ENCODE measurements around the gene KRT6A. TPM values are rescaled to one million over a fixed set of nuclear protein-coding genes. Genes with fewer than 3 reads are reported as not detected.

KRT6A gene
- total and polyA plus RNA-seq, 2 experiments from 2014 or later, result not detected

DNA sequence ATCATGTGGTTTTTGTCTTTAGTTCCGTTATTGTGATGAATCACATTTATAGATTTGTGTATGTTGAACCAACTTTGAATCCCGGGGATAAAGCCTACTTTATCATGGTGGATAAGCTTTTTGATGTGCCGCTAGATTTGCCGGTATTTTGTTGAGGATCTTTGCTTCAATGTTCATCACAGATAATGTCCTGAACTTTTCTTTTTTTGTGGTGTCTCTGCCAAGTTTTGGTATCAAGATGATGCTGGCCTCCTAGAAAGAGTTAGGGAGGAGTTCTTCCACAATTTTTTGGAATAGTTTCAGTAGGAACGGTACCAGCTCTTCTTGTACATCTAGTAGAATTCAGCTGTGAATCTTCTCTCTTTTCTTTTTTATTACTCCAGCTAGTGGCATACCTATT is 34.2 kb downstream of the KRT6A start:
- Histone ChIP-seq H3K9me2 (ENCODE audit: insufficient read depth) (no peaks in the 10 kb centered on the region), H3K9ac (no peak overlapping the region), H3K4me2 (ENCODE audit: unreplicated experiment) (no peak overlapping the region), H3K9me3 (ENCODE audit: low read depth) (no peaks in the 10 kb centered on the region), H3F3A (ENCODE audit: insufficient read depth) (no peaks in the 10 kb centered on the region), H3K27me3 (replicated peaks; ENCODE audit: insufficient read depth) (peaks cover 22% of the 10 kb centered on the region; the same call in 1 of the 2 replicates), H3K4me1 (ENCODE audit: insufficient read depth) (no peaks in the 10 kb centered on the region), H3K27ac (no peak overlapping the region), H4K20me1 (ENCODE audit: insufficient read depth) (no peaks in the 10 kb centered on the region), H3K36me3 (ENCODE audit: low read depth) (no peaks in the 10 kb centered on the region), H3K79me2 (ENCODE audit: insufficient read depth) (no peaks in the 10 kb centered on the region), H2AFZ (no peak overlapping the region), H3K4me3 (no peak overlapping the region)
- in situ Hi-C loops (cut with MboI), result no loop called here
- TF ChIP-seq EZH2 (IDR thresholded peaks at IDR 0.05; ENCODE audit: insufficient read depth, poor library complexity, severe bottlenecking) (no peak), EZH2phosphoT487 (IDR thresholded peaks at IDR 0.05; ENCODE audit: insufficient read depth, low read depth) (no peak)
- WGBS, 2 experiments (ENCODE audit: low coverage in 1 of 2, low lambda C conversion rate in 2 of 2, missing lambda C conversion rate in 2 of 2), result 64 to 67% methylated on average over 5 of the region's 5 CpGs
- DNase-seq, result no peak

DNA sequence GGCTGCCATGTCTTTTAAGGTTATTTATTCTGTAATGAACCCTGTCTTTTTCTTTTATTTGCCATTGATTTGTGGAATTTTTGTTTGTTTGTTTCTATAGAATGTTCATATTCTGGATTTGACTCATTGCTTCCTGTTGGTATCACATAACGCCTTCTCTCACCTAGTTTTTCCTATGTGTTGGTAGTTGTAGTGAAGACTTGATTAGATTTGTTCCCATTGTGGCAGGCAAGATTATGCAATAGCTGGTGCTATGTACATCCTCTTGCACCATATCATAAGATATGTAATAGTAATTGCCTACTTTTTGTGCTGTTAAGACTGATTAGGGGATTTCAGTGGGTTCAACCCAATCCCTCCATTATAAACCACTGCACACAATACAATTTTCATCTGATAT is 37.2 kb downstream of the KRT6A start:
- 80 to 91% methylated on average over 1 of the region's 1 CpG for WGBS, 2 experiments (ENCODE audit: low coverage in 1 of 2, low lambda C conversion rate in 2 of 2, missing lambda C conversion rate in 2 of 2)
- in situ Hi-C loops (cut with MboI), result no loop called here

DNA sequence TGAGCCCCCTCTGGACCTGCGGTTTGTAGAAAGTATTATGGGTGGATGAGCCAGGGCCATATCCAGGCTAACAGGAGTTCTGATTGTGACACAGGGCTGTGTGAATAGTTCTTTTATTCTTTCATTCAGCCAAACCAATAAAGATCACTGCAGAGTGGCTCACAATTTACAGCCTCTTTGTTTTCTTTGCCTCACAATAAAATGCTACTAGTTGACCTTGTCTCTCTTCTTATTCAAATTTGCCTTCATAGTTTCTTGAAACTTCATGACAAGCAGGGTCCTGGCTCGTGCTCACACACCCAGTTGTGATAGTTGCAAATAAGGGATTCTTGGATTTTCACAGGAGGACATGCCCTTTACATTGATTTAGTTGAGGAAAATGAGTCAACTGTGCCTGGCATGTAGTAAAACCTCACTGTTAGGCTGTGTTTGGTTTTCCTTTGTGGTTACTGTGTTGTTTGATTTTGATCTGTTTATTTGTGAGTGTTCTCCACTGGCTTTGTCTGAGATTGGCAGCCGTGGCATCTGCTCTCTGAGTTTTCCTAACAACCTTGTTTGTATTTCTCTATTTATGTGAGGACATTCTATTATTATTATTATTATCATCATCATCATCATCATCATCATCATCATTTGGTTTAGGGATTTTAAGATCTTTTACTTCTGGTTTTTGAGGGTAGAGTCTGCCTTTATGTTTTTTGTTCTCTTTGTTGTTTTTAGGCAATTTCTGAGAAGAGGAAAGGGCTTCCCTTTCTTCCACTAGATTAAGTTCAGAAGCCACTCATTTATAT is 38.5 kb downstream of the KRT6A start:
- no peak overlapping the region for H3K27ac ChIP-seq
- DNase-seq, result no peak

More for the DNA sequence above, 37.2 kb downstream of the KRT6A start:
- Histone ChIP-seq H3K9me3 (ENCODE audit: low read depth) (no peaks in the 10 kb centered on the region), H4K20me1 (ENCODE audit: insufficient read depth) (no peaks in the 10 kb centered on the region), H3K9ac (no peak overlapping the region), H3K79me2 (ENCODE audit: insufficient read depth) (no peaks in the 10 kb centered on the region), H3K36me3 (ENCODE audit: low read depth) (no peaks in the 10 kb centered on the region), H2AFZ (no peak overlapping the region), H3K9me2 (ENCODE audit: insufficient read depth) (no peaks in the 10 kb centered on the region), H3K4me1 (ENCODE audit: insufficient read depth) (no peaks in the 10 kb centered on the region), H3K27ac (no peak overlapping the region), H3K27me3 (replicated peaks; ENCODE audit: insufficient read depth) (0 out of 2 replicates have a peak, but pooled peaks cover under 1% of the 10 kb centered on the region), H3K4me3 (no peak overlapping the region), H3K4me2 (ENCODE audit: unreplicated experiment) (no peak overlapping the region), H3F3A (ENCODE audit: insufficient read depth) (no peaks in the 10 kb centered on the region)
- DNase-seq, result no peak
- no peak for TF ChIP-seq EZH2phosphoT487 (IDR thresholded peaks at IDR 0.05; ENCODE audit: insufficient read depth, low read depth)
- TF ChIP-seq EZH2 (IDR thresholded peaks at IDR 0.05; ENCODE audit: insufficient read depth, poor library complexity, severe bottlenecking), result no peak

DNA sequence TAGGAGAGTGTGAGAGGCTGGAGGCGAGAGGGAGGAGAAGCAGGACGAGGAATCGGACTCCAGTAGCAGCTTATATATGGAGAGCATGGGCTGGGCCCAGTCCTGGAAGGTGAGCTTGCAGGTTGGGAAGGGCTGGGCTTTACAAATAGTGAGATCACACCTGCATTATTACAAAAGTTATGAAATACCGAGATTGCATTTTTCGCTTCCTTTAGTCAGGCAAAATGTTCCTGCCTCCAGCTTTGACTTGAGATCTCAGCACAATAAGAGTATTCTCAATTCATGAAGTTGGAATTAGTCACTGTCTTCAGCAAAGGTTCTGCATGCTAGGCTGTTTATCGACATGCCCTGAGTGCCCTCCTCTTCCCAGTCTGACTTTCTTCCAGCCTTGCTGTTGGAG is 41.0 kb downstream of the KRT6A start, which contains the start of gene KRT6B:
TSS of gene KRT6B (minus strand) at position 46 of the 400 bp plus-strand sequence. CDS start 68 bp downstream, outside the sequence.
- H3K36me3 ChIP-seq (ENCODE audit: low read depth), result no peaks in the 10 kb centered on the region
- H3K79me2 ChIP-seq (ENCODE audit: insufficient read depth), result no peaks in the 10 kb centered on the region
- no peak within 1 kb of the TSS for H2AFZ ChIP-seq
- no peaks in the 10 kb centered on the region for H3K4me1 ChIP-seq (ENCODE audit: insufficient read depth)
- no peak for TF ChIP-seq EZH2 (IDR thresholded peaks at IDR 0.05; ENCODE audit: insufficient read depth, poor library complexity, severe bottlenecking)
- no peak for TF ChIP-seq EZH2phosphoT487 (IDR thresholded peaks at IDR 0.05; ENCODE audit: insufficient read depth, low read depth)
- in situ Hi-C loops (cut with MboI), result no loop called here
- H3K27me3 ChIP-seq (replicated peaks; ENCODE audit: insufficient read depth), result 0 out of 2 replicates have a peak, but pooled peaks cover 13% of the 10 kb centered on the region
- WGBS, 2 experiments (ENCODE audit: low coverage in 1 of 2, low lambda C conversion rate in 2 of 2, missing lambda C conversion rate in 2 of 2), result 80 to 91% methylated on average over 6 of the region's 6 CpGs
- no peak within 1 kb of the TSS for H3K4me3 ChIP-seq
- no peak for DNase-seq
- no peak within 1 kb of the TSS for H3K4me2 ChIP-seq (ENCODE audit: unreplicated experiment)
- H3K9me3 ChIP-seq (ENCODE audit: low read depth), result no peaks in the 10 kb centered on the region
- no peaks in the 10 kb centered on the region for H3F3A ChIP-seq (ENCODE audit: insufficient read depth)
- no peak within 1 kb of the TSS for H3K9ac ChIP-seq
- no peak within 1 kb of the TSS for H3K27ac ChIP-seq
- H3K9me2 ChIP-seq (ENCODE audit: insufficient read depth), result no peaks in the 10 kb centered on the region
- H4K20me1 ChIP-seq (ENCODE audit: insufficient read depth), result no peaks in the 10 kb centered on the region

More for the DNA sequence above, 38.5 kb downstream of the KRT6A start:
- no peaks in the 10 kb centered on the region for H3K9me2 ChIP-seq (ENCODE audit: insufficient read depth)
- no peak overlapping the region for H2AFZ ChIP-seq
- no peak overlapping the region for H3K9ac ChIP-seq
- no peak overlapping the region for H3K4me3 ChIP-seq
- 0 out of 2 replicates have a peak, but pooled peaks cover 6% of the 10 kb centered on the region for H3K27me3 ChIP-seq (replicated peaks; ENCODE audit: insufficient read depth)
- in situ Hi-C loops (cut with MboI), result no loop called here
- H3K4me1 ChIP-seq (ENCODE audit: insufficient read depth), result no peaks in the 10 kb centered on the region
- H3F3A ChIP-seq (ENCODE audit: insufficient read depth), result no peaks in the 10 kb centered on the region
- TF ChIP-seq EZH2phosphoT487 (IDR thresholded peaks at IDR 0.05; ENCODE audit: insufficient read depth, low read depth) (no peak), EZH2 (IDR thresholded peaks at IDR 0.05; ENCODE audit: insufficient read depth, poor library complexity, severe bottlenecking) (no peak)
- H3K4me2 ChIP-seq (ENCODE audit: unreplicated experiment), result no peak overlapping the region
- 59 to 61% methylated on average over 3 of the region's 3 CpGs for WGBS, 2 experiments (ENCODE audit: low coverage in 1 of 2, low lambda C conversion rate in 2 of 2, missing lambda C conversion rate in 2 of 2)
- H4K20me1 ChIP-seq (ENCODE audit: insufficient read depth), result no peaks in the 10 kb centered on the region
- H3K9me3 ChIP-seq (ENCODE audit: low read depth), result no peaks in the 10 kb centered on the region
- H3K79me2 ChIP-seq (ENCODE audit: insufficient read depth), result no peaks in the 10 kb centered on the region
- no peaks in the 10 kb centered on the region for H3K36me3 ChIP-seq (ENCODE audit: low read depth)

All from GM23248 (cell line).